Upper lobe of left lung (tissue), 4 donors: ENCODE measurements around the gene CYP21A2.

Experiments
- CTCF ChIP-seq, 6 experiments: fragments of 450-650 bp in 4 of 6; fragments of 200-600 bp in 2 of 6; sonication (generic) in 2 of 6; IDR thresholded peaks; one replicate each; pipeline ENCODE4 v1.5.1; 2016 to 2019; ENCODE audit warnings: antibody characterized with exemption in 6 of 6
- EP300 ChIP-seq, 4 donors: sonication (generic); formaldehyde crosslinking; IDR thresholded peaks; one replicate each; pipeline ENCODE4 v1.5.1; 2017; ENCODE audit warnings: antibody characterized with exemption in 4 of 4, control low read depth in 2 of 4
- POLR2A ChIP-seq, 4 donors: fragments of 450-650 bp; IDR thresholded peaks; one replicate each; pipeline ENCODE4 v1.5.1; 2016 to 2017; ENCODE audit warnings: antibody characterized with exemption in 4 of 4, mild to moderate bottlenecking in 2 of 4

- TF ChIP-seq CTCF (IDR thresholded peaks at IDR 0.05) (no peak), POLR2A (IDR thresholded peaks at IDR 0.05) (no peak), EP300 (IDR thresholded peaks at IDR 0.05) (no peak)
Observed at GRCh38 chr6:32050562-32050961, 12.3 kb downstream of the CYP21A2 start.
